ENCODE results near the gene SIK3. TPM values are rescaled to one million over a fixed set of nuclear protein-coding genes. Genes with fewer than 3 reads are reported as not detected.

SIK3 gene
- total and polyA plus RNA-seq, 2 experiments from 2014 or later: 6.1 to 33.9 TPM

GRCh38 chr11:116903090-116903489 lies 195.1 kb downstream of the SIK3 start:
- Histone ChIP-seq H3K27me3 (ENCODE audit: insufficient read depth) (no peaks in the 10 kb centered on the region), H3K36me3 (ENCODE audit: insufficient read depth) (no peaks in the 10 kb centered on the region), H4K20me1 (replicated peaks; ENCODE audit: insufficient read depth) (no peaks in the 10 kb centered on the region; the same call in 1 of the 2 replicates), H3F3A (replicated peaks; ENCODE audit: low read depth) (no peaks in the 10 kb centered on the region), H3K9me2 (ENCODE audit: insufficient read depth) (no peaks in the 10 kb centered on the region), H2AFZ (no peak overlapping the region), H3K27ac (ENCODE audit: low read depth) (no peak overlapping the region), H3K4me1 (ENCODE audit: insufficient read depth) (no peaks in the 10 kb centered on the region), H3K4me2 (no peak overlapping the region), H3K4me3 (no peak overlapping the region), H3K79me2 (replicated peaks; ENCODE audit: insufficient read depth) (0 out of 2 replicates have a peak, but pooled peaks cover 3% of the 10 kb centered on the region)
- Mint-ChIP-seq H3K4me3 (no peak overlapping the region), H3K36me3 (ENCODE audit: low read depth) (peaks cover 12% of the 10 kb centered on the region), H3K27ac (no peak overlapping the region), H3K27me3 (ENCODE audit: insufficient read depth, low read depth, poor library complexity) (no peaks in the 10 kb centered on the region), H3K9me3 (peaks cover 6% of the 10 kb centered on the region; the same call in 2 of the 3 replicates), H3K4me1 (no peaks in the 10 kb centered on the region)
- TF ChIP-seq CREB1 (CRISPR knock-in tag; IDR thresholded peaks at IDR 0.05; ENCODE audit: low read depth): no peak
- TF ChIP-seq POLR2AphosphoS5 (IDR thresholded peaks at IDR 0.05; ENCODE audit: low read depth): no peak
- TF ChIP-seq ZNF462 (CRISPR knock-in tag; IDR thresholded peaks at IDR 0.05): no peak
- TF ChIP-seq ZNF114 (CRISPR knock-in tag; IDR thresholded peaks at IDR 0.05): no peak
- TF ChIP-seq EZH2phosphoT487 (IDR thresholded peaks at IDR 0.05; ENCODE audit: unreplicated experiment): no peak
- TF ChIP-seq, protein P1, sequence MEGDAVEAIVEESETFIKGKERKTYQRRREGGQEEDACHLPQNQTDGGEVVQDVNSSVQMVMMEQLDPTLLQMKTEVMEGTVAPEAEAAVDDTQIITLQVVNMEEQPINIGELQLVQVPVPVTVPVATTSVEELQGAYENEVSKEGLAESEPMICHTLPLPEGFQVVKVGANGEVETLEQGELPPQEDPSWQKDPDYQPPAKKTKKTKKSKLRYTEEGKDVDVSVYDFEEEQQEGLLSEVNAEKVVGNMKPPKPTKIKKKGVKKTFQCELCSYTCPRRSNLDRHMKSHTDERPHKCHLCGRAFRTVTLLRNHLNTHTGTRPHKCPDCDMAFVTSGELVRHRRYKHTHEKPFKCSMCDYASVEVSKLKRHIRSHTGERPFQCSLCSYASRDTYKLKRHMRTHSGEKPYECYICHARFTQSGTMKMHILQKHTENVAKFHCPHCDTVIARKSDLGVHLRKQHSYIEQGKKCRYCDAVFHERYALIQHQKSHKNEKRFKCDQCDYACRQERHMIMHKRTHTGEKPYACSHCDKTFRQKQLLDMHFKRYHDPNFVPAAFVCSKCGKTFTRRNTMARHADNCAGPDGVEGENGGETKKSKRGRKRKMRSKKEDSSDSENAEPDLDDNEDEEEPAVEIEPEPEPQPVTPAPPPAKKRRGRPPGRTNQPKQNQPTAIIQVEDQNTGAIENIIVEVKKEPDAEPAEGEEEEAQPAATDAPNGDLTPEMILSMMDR (conservative IDR thresholded peaks at IDR 0.05; ENCODE audit: low read depth in 2 of 2): no peak
- TF ChIP-seq EZH2 (IDR thresholded peaks at IDR 0.05; ENCODE audit: low read depth, unreplicated experiment): no peak
- no peak for TF ChIP-seq STAT1 (IDR thresholded peaks at IDR 0.05; ENCODE audit: unreplicated experiment)
- TF ChIP-seq ZNF331 (CRISPR knock-in tag; IDR thresholded peaks at IDR 0.05; ENCODE audit: low read depth): no peak
- no peak for TF ChIP-seq REST (IDR thresholded peaks at IDR 0.05; ENCODE audit: unreplicated experiment)
- no peak for TF ChIP-seq NANOG (IDR thresholded peaks at IDR 0.05; ENCODE audit: borderline replicate concordance)
- TF ChIP-seq, protein P2, sequence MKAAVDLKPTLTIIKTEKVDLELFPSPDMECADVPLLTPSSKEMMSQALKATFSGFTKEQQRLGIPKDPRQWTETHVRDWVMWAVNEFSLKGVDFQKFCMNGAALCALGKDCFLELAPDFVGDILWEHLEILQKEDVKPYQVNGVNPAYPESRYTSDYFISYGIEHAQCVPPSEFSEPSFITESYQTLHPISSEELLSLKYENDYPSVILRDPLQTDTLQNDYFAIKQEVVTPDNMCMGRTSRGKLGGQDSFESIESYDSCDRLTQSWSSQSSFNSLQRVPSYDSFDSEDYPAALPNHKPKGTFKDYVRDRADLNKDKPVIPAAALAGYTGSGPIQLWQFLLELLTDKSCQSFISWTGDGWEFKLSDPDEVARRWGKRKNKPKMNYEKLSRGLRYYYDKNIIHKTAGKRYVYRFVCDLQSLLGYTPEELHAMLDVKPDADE (IDR thresholded peaks at IDR 0.05): no peak
- no peak for TF ChIP-seq JUNB (IDR thresholded peaks at IDR 0.05; ENCODE audit: unreplicated experiment)
- no peak for DNase-seq (ENCODE audit: low spot score)
- ATAC-seq: no peak

Data from GM23338 (cell line).